ENCODE measurements around the gene APBB2. TPM values are rescaled to one million over a fixed set of nuclear protein-coding genes. Genes with fewer than 3 reads are reported as not detected.

Gene APBB2
- polyA plus RNA-seq, 1 donor from 2014 or later, result 0.23 TPM

DNA sequence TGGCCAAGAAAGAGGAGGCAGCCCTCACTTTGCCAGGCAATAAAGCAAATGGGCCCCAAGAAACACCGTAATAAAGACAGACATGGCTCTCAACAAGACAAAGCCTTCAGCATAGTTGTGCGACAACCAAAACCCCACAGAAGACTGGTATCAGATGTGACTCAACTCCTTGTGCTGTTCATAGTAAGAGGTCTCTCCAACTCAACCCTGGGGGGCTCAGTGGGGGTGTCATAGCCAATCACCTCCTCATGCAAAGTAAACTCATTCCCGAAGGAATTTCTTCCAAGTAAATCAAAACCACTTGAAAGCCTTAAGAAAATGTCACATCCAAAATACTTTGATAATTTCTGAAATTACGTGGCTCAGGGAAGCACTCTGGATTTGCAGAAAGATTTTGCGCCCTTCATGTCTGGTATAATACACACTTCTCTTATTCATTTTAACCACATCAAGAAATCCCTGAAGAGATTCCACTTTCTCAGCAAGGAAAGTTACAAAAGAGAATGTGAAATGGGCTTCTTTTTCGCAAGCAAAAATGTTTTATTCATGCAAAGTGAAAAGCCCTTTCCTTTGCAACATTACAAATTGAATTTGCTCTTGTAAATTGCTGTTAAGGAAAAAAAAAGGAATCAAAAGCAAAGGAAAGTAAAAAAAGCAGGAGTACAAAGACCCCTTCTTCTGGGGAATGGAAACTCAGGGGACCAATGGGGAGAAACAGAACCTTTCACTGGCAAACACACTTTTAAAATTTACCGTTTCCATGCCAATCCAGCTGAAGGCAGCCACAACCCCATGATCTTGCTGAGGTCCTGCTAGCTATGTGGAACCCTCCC, 327.2 kb downstream of the APBB2 start:
- H3K4me3 Mint-ChIP-seq, result no peak overlapping the region
- no peak overlapping the region for H3K27ac Mint-ChIP-seq
- H3K27me3 Mint-ChIP-seq, result peaks cover 2% of the 10 kb centered on the region
- no peaks in the 10 kb centered on the region for H3K4me1 Mint-ChIP-seq
- H3K36me3 Mint-ChIP-seq, result peaks cover 5% of the 10 kb centered on the region
- no peaks in the 10 kb centered on the region for H3K9me3 Mint-ChIP-seq

DNA sequence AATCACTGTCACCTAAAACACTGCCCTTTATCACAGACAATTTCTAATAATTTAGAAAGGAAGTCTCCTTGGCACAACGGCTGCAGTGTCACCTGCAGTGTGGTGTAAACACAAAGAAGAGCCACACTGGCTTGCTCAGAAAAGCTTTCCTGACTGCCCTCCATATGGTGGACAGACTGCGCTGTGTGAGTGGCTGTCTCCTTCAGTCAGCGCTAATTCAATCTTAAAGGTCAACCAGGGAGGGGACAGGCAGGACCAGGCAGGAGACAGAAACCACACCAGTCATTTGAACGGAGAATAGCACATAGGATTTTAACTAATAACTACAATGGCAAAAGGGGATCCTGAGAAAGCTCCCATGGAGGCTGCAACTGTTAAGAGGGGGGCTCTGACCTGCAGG, 332.5 kb downstream of the APBB2 start:
- Mint-ChIP-seq H3K27me3 (peaks cover 12% of the 10 kb centered on the region), H3K36me3 (peaks cover 5% of the 10 kb centered on the region), H3K4me1 (no peaks in the 10 kb centered on the region), H3K27ac (peak overlapping the region in 2 of 3 donors; percentile 26 to 91), H3K9me3 (no peaks in the 10 kb centered on the region), H3K4me3 (no peak overlapping the region)

DNA sequence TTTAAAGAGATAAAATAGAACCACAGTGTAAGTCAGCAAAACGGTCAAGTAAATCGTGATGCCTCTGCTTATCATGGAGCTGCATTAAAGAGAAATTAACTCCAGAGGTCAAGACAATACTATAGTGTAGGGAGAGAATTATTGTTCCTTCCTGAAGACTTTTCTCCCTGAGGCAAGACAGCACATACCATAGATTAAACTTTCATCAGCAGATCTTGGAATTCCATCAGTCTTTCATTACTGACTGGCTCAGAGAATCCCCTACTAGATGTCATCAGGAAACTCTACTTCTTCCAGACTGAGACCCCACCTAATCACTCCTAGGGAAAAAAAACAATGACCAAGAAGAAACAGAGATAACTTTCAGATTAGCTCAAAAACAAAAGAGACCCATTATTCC, 333.2 kb downstream of the APBB2 start:
- no peak overlapping the region for H3K27ac Mint-ChIP-seq
- peaks cover 5% of the 10 kb centered on the region for H3K36me3 Mint-ChIP-seq
- H3K4me1 Mint-ChIP-seq, result no peaks in the 10 kb centered on the region
- H3K27me3 Mint-ChIP-seq, result peaks cover 12% of the 10 kb centered on the region
- H3K9me3 Mint-ChIP-seq, result no peaks in the 10 kb centered on the region
- no peak overlapping the region for H3K4me3 Mint-ChIP-seq

DNA sequence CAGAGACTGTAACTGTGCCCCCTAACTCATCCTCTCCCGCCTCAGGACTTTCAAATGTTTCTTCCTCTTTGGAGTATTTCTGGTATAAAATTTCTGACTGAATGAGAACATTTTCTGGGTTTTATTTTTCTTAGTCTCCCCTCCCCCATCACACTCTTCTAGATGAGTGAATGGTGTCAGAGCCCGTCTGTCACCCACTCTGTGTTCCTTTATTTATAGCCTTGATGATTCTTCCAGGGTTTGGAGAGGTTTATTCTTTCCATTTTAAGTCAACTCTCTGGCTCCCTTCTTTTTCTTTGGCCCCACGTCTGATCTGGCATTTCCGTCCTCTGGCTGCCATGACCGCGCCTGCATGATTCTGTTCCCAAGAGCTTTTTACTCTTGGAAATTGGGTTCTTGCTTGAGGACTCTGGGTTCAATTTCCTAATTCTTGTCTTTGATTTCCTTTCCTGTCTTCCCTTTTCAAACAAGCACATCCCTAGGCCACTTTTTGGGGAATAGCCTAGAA, 335.7 kb downstream of the APBB2 start:
- Mint-ChIP-seq H3K4me3 (no peak overlapping the region), H3K4me1 (no peaks in the 10 kb centered on the region), H3K9me3 (no peaks in the 10 kb centered on the region), H3K27ac (no peak overlapping the region), H3K36me3 (peaks cover under 1% of the 10 kb centered on the region), H3K27me3 (peaks cover 16% of the 10 kb centered on the region)

DNA sequence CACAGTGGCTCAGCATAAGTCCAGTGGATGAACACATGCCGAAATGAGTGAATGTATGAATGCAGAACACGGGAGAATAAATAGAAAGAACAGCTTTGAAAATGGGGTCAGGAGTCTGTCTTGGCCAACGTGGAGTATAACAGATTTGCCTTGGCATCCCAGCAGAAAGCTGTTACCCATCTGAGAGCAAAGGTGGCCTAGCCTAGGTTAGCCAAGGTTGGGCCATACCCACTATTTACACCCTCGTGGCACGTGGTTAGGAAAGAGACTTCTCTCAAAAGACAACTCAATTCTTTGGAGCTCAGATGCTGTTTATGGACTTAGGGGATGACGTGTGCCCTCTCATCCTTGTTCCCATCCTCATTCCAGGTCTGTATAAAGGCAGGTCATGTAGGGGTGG, 337.3 kb downstream of the APBB2 start:
- no peak overlapping the region for H3K4me3 Mint-ChIP-seq
- peaks cover 18% of the 10 kb centered on the region for H3K27me3 Mint-ChIP-seq
- H3K36me3 Mint-ChIP-seq, result no peaks in the 10 kb centered on the region
- no peak overlapping the region for H3K27ac Mint-ChIP-seq
- no peaks in the 10 kb centered on the region for H3K9me3 Mint-ChIP-seq
- H3K4me1 Mint-ChIP-seq, result no peaks in the 10 kb centered on the region

DNA sequence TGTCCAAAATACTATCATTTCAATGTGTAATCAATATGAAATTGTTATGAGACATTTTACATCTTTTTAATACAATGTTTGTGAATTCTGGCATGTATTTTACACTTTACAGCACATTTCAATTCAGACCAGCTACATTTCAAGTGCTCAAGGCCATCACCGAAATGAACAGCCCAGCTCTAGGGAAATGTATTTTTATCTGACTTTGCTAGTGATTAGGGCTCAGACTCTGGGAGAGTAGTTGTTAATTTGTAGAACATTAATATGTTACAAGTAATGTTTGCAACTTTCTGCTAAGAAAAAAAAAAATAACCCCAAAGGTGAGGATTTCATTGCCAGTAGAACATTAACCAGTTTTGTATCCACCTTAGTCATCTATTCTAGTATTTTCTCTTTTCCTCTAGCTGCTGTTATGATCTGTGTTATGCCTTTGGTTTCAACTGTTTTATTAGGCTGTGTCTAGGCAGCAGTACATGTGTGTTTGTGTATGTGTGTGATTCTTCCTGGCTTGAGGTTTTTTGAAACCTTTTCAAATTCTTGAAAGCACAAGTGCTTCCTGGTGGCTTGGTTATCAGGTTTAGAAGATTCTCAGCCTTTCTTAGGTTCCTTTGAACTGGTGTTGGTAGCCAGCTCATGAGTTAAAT, 338.7 kb downstream of the APBB2 start:
- Mint-ChIP-seq H3K27ac (peak overlapping the region in 1 of 3 donors; percentile 11), H3K4me1 (no peaks in the 10 kb centered on the region), H3K36me3 (no peaks in the 10 kb centered on the region), H3K4me3 (no peak overlapping the region), H3K9me3 (no peaks in the 10 kb centered on the region), H3K27me3 (peaks cover 16% of the 10 kb centered on the region)

DNA sequence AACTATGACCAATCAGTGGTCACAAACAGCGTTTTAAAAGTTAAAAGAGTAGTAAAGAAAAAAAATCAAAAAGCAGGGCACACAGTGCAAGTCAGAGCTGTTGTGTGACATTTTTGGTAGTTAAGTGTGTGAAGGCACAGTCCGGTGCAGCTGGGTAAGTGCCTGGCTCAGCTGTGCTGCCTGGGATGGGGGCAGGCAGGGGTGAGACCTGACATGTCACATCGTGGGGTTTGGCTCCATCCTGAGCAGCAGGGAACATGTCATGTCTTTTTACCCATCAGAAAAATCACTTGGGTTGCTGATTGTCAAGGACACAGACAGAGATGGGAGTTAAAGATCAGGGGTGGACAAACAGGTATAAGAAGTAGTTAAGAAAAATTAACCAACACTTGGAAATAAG, 339.4 kb downstream of the APBB2 start:
- H3K27ac Mint-ChIP-seq, result no peak overlapping the region
- H3K27me3 Mint-ChIP-seq, result peaks cover 14% of the 10 kb centered on the region

DNA sequence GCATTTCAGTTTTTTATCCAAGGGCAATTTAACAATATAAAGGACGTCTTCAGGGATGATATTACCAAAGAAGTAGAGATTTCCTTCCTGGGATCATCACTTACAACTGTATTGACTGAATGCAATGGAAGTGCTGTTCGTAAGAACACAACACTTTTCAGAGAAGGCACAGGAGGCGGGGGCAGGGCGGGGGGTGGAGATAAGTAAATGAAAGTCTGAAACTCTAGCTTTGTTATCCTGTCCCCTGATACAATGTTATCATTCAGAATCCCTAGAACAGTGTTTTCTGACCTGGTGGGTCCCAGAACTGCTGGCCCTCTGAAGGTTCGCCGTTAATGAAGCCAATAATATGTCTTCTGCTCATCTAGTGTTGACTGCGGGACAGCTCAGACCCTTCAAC, 340.0 kb downstream of the APBB2 start:
- no peaks in the 10 kb centered on the region for H3K4me1 Mint-ChIP-seq
- no peak overlapping the region for H3K27ac Mint-ChIP-seq
- no peaks in the 10 kb centered on the region for H3K9me3 Mint-ChIP-seq
- peaks cover 14% of the 10 kb centered on the region for H3K27me3 Mint-ChIP-seq
- no peak overlapping the region for H3K4me3 Mint-ChIP-seq
- H3K36me3 Mint-ChIP-seq, result no peaks in the 10 kb centered on the region

More for the DNA sequence above, 339.4 kb downstream of the APBB2 start:
- Mint-ChIP-seq H3K4me1 (no peaks in the 10 kb centered on the region), H3K9me3 (no peaks in the 10 kb centered on the region), H3K4me3 (peak overlapping the region in 1 of 4 donors; percentile 0), H3K36me3 (no peaks in the 10 kb centered on the region)

DNA sequence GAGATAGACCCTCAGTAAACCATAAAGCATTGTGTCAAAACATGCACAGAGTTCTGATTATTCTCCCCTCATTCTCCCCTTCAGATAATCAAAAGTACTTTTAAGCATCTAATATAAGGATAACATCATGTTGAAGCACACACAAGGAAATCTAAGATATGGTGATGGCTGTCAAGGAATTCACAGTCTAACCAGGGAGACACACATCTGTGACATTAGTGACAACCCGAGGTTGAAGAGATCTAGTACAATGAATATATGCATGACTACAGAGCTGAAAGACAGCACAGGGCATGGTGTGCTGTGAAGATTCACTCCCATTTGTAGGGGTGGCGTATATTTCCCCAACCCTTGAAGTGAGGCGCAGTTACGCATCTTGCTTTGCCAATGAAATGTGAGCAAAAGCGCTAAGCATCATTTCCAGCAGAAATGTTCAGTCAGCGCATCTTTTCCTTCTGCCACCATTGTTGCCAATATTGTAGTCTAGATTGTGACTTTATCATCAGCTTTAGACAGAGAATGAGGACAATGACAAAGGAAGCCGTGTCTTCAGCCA, 342.6 kb downstream of the APBB2 start:
- no peaks in the 10 kb centered on the region for H3K4me1 Mint-ChIP-seq
- no peak overlapping the region for H3K4me3 Mint-ChIP-seq
- H3K36me3 Mint-ChIP-seq, result no peaks in the 10 kb centered on the region
- H3K9me3 Mint-ChIP-seq, result no peaks in the 10 kb centered on the region
- H3K27ac Mint-ChIP-seq, result no peak overlapping the region
- H3K27me3 Mint-ChIP-seq, result peaks cover 9% of the 10 kb centered on the region

DNA sequence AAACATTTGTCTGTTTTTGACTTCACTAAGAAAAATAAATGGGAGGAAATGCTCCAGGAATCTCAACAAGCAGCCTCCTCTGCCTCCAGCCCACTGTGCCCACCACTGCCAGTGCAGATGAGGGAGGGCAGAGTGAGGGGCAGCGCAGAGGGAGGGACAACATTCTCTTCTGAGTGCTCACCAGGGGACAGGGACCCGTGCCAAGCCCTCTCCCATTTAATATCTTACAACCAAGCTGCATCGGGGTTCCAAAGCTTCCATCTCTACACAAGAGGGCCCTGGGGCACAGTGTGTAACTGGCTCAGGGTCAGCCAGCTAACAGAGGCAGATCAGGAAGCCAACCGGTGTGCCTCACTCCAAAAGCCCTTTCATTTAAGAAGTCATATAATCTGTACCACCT, 344.2 kb downstream of the APBB2 start:
- Mint-ChIP-seq H3K27me3 (peaks cover 9% of the 10 kb centered on the region), H3K9me3 (no peaks in the 10 kb centered on the region), H3K36me3 (peaks cover 1% of the 10 kb centered on the region), H3K4me3 (no peak overlapping the region), H3K27ac (no peak overlapping the region), H3K4me1 (peaks cover 0 to 2% (median 0%) of the 10 kb centered on the region in 3 donors)

DNA sequence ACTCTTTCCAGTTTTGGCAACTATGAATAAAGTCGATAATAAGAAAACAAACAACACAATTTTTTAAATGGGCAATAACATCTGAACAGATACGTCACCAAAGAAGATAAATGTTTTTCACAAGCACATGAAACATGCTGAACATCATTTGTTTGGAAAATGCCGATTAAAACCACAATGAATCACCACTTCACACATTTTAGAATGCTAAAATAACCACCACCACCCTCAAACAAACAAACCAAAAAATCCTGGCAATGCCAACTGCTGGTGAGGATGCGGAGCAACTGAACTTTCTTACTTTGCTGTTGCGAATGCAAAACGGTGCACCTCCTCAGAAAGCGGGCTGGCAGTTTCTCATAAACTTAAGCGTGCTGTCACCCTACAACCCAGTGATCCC, 348.6 kb downstream of the APBB2 start:
- H3K27ac Mint-ChIP-seq, result no peak overlapping the region
- H3K4me1 Mint-ChIP-seq, result peaks cover 0 to 2% (median 0%) of the 10 kb centered on the region in 3 donors
- H3K4me3 Mint-ChIP-seq, result no peak overlapping the region
- no peaks in the 10 kb centered on the region for H3K9me3 Mint-ChIP-seq
- peaks cover 5% of the 10 kb centered on the region for H3K27me3 Mint-ChIP-seq
- peaks cover 1% of the 10 kb centered on the region for H3K36me3 Mint-ChIP-seq

DNA sequence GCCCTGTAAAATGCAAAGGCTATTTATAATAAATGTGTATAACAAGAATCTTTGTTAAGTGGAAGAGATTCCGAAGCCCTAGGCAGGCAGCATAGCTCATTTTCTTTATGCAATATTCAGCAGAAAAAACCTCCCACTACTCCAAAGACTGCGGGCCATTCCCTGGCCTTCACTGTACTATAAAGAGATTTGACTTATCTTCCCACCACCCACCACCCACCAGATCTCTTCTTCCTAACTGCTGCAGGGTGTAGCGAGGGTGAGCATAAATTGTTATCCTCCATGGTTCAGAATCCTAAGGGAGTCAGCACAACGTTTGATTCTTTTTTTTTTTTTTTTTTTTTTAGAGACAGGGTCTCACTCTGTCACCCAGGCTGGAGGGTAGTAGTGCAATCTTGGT, 349.8 kb downstream of the APBB2 start:
- Mint-ChIP-seq H3K4me1 (peaks cover 0 to 3% (median 0%) of the 10 kb centered on the region in 3 donors), H3K4me3 (no peak overlapping the region), H3K27me3 (peaks cover 8% of the 10 kb centered on the region), H3K9me3 (no peaks in the 10 kb centered on the region), H3K36me3 (peaks cover 1% of the 10 kb centered on the region), H3K27ac (no peak overlapping the region)

DNA sequence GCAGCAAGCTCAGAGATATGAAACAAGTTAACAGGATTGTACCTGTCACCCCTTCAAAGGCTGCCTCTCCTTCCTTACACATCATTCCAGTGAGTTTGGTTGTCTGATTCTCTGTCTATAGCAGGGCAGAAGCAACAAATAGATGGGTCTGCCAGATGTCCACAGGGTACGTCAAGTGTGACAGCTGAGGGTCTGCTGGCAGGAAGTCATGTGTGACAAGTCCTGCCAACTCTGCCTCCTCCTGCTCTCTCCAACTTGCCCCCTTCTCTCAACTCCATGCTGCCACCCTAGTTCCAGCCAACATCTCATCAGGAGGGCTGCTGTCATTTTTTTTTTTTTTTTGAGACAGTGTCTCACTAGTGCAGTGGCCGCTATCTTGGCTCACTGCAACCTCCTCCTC, 355.4 kb downstream of the APBB2 start:
- Mint-ChIP-seq H3K27me3 (peaks cover 17% of the 10 kb centered on the region), H3K4me3 (no peak overlapping the region), H3K4me1 (peaks cover 9 to 16% (median 15%) of the 10 kb centered on the region in 3 donors), H3K27ac (no peak overlapping the region), H3K9me3 (no peaks in the 10 kb centered on the region), H3K36me3 (no peaks in the 10 kb centered on the region)

DNA sequence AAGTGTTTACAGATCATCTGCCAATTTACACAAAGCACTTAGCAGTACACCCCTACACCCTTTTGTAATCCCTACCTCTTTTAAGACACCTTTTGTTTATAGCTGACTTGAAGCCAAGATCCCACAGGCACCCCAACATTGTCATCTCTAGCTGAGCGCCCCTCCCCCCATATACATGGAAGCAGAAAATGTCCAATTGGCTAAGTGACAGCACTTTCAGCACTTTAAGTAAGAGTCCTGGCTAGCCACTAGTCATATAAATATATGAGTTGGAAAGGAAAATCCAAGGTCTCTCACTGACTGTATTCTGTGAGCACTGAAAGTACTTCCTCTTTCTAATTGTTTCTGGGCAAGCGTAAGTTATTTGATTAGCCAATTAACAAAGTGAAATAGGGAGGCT, 356.4 kb downstream of the APBB2 start:
- Mint-ChIP-seq H3K27me3 (peaks cover 21% of the 10 kb centered on the region), H3K9me3 (no peaks in the 10 kb centered on the region), H3K36me3 (no peaks in the 10 kb centered on the region), H3K4me1 (peaks cover 9 to 16% (median 15%) of the 10 kb centered on the region in 3 donors), H3K4me3 (peak overlapping the region in 3 of 4 donors; percentile 4 to 70 (median 6)), H3K27ac (no peak overlapping the region)

DNA sequence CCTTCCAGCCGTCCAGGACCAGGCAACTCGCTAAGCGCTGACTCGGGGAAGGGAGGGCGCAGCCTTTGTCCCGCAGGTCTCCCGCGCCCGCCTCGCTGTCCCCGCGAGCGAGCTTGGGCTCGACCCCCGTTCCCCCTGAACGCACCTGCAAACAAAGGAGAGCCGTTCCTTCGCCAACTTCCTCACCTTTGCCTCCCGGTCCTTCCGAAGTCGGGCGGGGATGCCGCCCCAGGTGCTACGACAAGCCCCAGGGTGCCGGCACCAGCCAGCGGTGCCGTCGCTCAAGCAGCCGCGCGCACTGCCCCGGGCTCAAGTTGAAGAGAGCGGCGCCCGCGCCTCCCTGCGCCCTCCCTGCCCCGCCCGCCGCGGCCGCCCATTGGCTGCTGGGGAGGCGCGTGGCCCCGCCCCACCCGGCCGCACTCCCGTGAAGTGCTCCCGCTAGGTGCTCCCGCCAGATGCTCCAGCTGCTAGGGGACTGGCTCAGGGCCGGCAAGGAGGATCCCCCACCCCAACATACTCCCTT, 357.4 kb downstream of the APBB2 start:
- Mint-ChIP-seq H3K4me1 (peaks cover 9 to 16% (median 15%) of the 10 kb centered on the region in 3 donors), H3K27ac (peak overlapping the region in 2 of 3 donors; percentile 3 to 16), H3K4me3 (peak overlapping the region; percentile 28 to 90 (median 85)), H3K9me3 (no peaks in the 10 kb centered on the region), H3K27me3 (peaks cover 20% of the 10 kb centered on the region), H3K36me3 (no peaks in the 10 kb centered on the region)

All from IgD-negative memory B cell (primary cell).